Measurements from ENCODE around the gene SCYGR5.

GRCh38 chr2:227687189-227687588 is 20.6 kb downstream of the SCYGR5 start:
- no peak for TF ChIP-seq POLR2A (IDR thresholded peaks at IDR 0.05; ENCODE audit: low read length)
- TF ChIP-seq GATA1 (IDR thresholded peaks at IDR 0.05; ENCODE audit: low read depth, low read length) = no peak

Data from erythroblast (primary cell).